ENCODE measurements around the gene NIP7. TPM values are rescaled to one million over a fixed set of nuclear protein-coding genes. Genes with fewer than 3 reads are reported as not detected.

The NIP7 gene
- total and polyA plus RNA-seq, 2 donors (not counting 3 experiments of a cell fraction or from before 2014, with no cell fraction given): 8.8 to 46.8 TPM

GRCh38 chr16:69340095-69340644, 598 bp downstream of the NIP7 start:
- Histone ChIP-seq H2AFZ (ENCODE audit: low read depth, low read length) (peak overlapping the region; percentile 75), H3K36me3 (ENCODE audit: control insufficient read depth in 2 of 2, extremely low read depth in 1 of 2, insufficient read depth in 2 of 2, low read length in 2 of 2) (peaks cover 5 to 16% of the 10 kb centered on the region in 2 experiments), H3K79me2 (ENCODE audit: control insufficient read depth, insufficient read depth, low read length) (peaks cover 29% of the 10 kb centered on the region), H3K9me1 (replicated peaks; ENCODE audit: control insufficient read depth, extremely low read depth, insufficient read depth, low read length) (no peaks in the 10 kb centered on the region), H4K20me1 (replicated peaks; ENCODE audit: control insufficient read depth, extremely low read depth, insufficient read depth, low read length) (no peaks in the 10 kb centered on the region), H3K4me1 (ENCODE audit: control insufficient read depth, extremely low read depth, insufficient read depth, low read length) (peaks cover 16% of the 10 kb centered on the region), H3K9ac (replicated peaks; ENCODE audit: extremely low read depth, insufficient read depth, low read length) (peak overlapping the region; percentile 90), H3K9me3 (replicated peaks; ENCODE audit: control insufficient read depth, insufficient read depth, low read length) (no peaks in the 10 kb centered on the region), H3K4me3 (replicated peaks in 1 of 3; ENCODE audit: insufficient read depth in 1 of 3, low read depth in 1 of 3, low read length in 3 of 3) (peak overlapping the region; percentile 55 to 81 (median 75)), H3K4me2 (ENCODE audit: insufficient read depth, low read length) (peak overlapping the region; percentile 87), H3K27me3 (ENCODE audit: control insufficient read depth in 2 of 2, insufficient read depth in 2 of 2, low read length in 2 of 2) (no peaks in the 10 kb centered on the region), H3K27ac (ENCODE audit: insufficient read depth, low read depth, low read length) (peak overlapping the region; percentile 86)
- BruUV-seq (replicated peaks): TSS peak; percentile 46
- DNase-seq (ENCODE audit: low read depth, low spot score): no peak
- ChIA-PET CTCF (interaction anchor here (1.0 to 1.2 kb wide), 2 partner anchors 41 to 414 kb away, joined by 5 read pairs; partner anchors contain the start of gene NOB1), POLR2A (interaction anchor here (1.0 kb wide), 1 partner anchor 12 kb away, joined by 3 read pairs; no protein-coding TSS in a partner anchor)
- intact Hi-C loops (cut with micrococcal nuclease) (no loop called here), dilution Hi-C loops (cut with MboI; ENCODE audit: extremely low pct_ligation_motif_present, low sequenced_read_pairs) (no loop called here)
- FAIRE-seq: no peak
- no peak for TF ChIP-seq MYC (IDR thresholded peaks at IDR 0.05; ENCODE audit: low read depth, low read length)
- TF ChIP-seq EZH2 (IDR thresholded peaks at IDR 0.05; ENCODE audit: borderline replicate concordance, low read depth, low read length, severe bottlenecking): no peak
- TF ChIP-seq GATA2 (IDR thresholded peaks at IDR 0.05; ENCODE audit: insufficient read depth, insufficient read length, low read depth, low read length): no peak
- TF ChIP-seq CTCF (IDR thresholded peaks at IDR 0.05; ENCODE audit: extremely low read depth in 1 of 2, insufficient read depth in 1 of 2, low read depth in 1 of 2, low read length in 2 of 2): no peak
- no peak for TF ChIP-seq FOS (IDR thresholded peaks at IDR 0.05; ENCODE audit: borderline replicate concordance, insufficient read depth, low read length)
- no peak for TF ChIP-seq MAX (IDR thresholded peaks at IDR 0.05; ENCODE audit: insufficient read depth, insufficient read length)
- no peak for TF ChIP-seq JUN (IDR thresholded peaks at IDR 0.05; ENCODE audit: borderline replicate concordance, insufficient read depth, insufficient read length, low read depth)
- TF ChIP-seq POLR2AphosphoS5 (IDR thresholded peaks at IDR 0.05; ENCODE audit: insufficient read depth, low read depth, low read length): no peak
- TF ChIP-seq POLR2A (IDR thresholded peaks at IDR 0.05; ENCODE audit: low read depth, low read length): no peak
